Activated naive CD8-positive, alpha-beta T cell treated with anti-CD3 and anti-CD28 coated beads for 36 hours (primary cell): ENCODE measurements around the gene CD151. TPM values are rescaled to one million over a fixed set of nuclear protein-coding genes. Genes with fewer than 3 reads are reported as not detected.

Experiments
- total RNA-seq, 2 experiments: library from RNA; stranded (reverse); gene quantifications; one replicate each; pipeline ENCODE4 v1.2.3, GENCODE V29; 2021

Gene CD151
- total RNA-seq, 2 experiments from 2014 or later: 47.3 to 51.1 TPM

Other genes starting within 250 kb of the CD151 start
- 10 to 100 TPM; 60.6 to 61.2 TPM for gene IRF7, start 217.0 kb upstream of the CD151 start, total RNA-seq
- not detected for gene CDHR5, start 208.0 kb upstream of the CD151 start, total RNA-seq
- gene SCT, start 205.8 kb upstream of the CD151 start, total RNA-seq: not detected
- gene DRD4, start 195.7 kb upstream of the CD151 start, total RNA-seq: under 1 TPM; 0.26 to 0.37 TPM
- 10 to 100 TPM; 46.1 to 49.7 TPM for gene DEAF1, start 137.7 kb upstream of the CD151 start, total RNA-seq
- gene TMEM80, start 137.1 kb upstream of the CD151 start, total RNA-seq: 1 to 10 TPM; 7.6 to 9.2 TPM
- gene EPS8L2, start 126.7 kb upstream of the CD151 start, total RNA-seq: 10 to 100 TPM; 13.3 to 15.9 TPM
- 100 to 1,000 TPM; 231 to 243 TPM for gene TALDO1, start 85.5 kb upstream of the CD151 start, total RNA-seq
- gene GATD1, start 55.5 kb upstream of the CD151 start, total RNA-seq: 10 to 100 TPM; 47.7 to 51.9 TPM
- 1 to 10 TPM in 1 of 2 experiments, under 1 TPM in 1; 0.94 to 1.0 TPM for gene CEND1, start 42.9 kb upstream of the CD151 start, total RNA-seq
- gene SLC25A22, start 34.7 kb upstream of the CD151 start, total RNA-seq: 10 to 100 TPM; 54.4 to 56.5 TPM
- gene PIDD1, start 27.7 kb upstream of the CD151 start, total RNA-seq: 10 to 100 TPM; 29.4 to 30.5 TPM
- 1,000 to 10,000 TPM; 3,139 to 3,274 TPM for gene RPLP2, start 23.0 kb upstream of the CD151 start, total RNA-seq
- gene PNPLA2, start 14.0 kb upstream of the CD151 start, total RNA-seq: 10 to 100 TPM; 32.7 to 34.7 TPM
- 1 to 10 TPM in 1 of 2 experiments, under 1 TPM in 1; 0.76 to 1.1 TPM for gene CRACR2B, start 5.0 kb upstream of the CD151 start, total RNA-seq
- gene POLR2L, start 9.6 kb downstream of the CD151 start, total RNA-seq: 100 to 1,000 TPM; 121 to 134 TPM
- 10 to 100 TPM; 12.8 to 16.2 TPM for gene TSPAN4, start 9.9 kb downstream of the CD151 start, total RNA-seq
- 10 to 100 TPM; 73.1 to 81.6 TPM for gene CHID1, start 77.9 kb downstream of the CD151 start, total RNA-seq
- gene AP2A2, start 92.9 kb downstream of the CD151 start, total RNA-seq: 10 to 100 TPM; 26.3 to 30.3 TPM
- gene MUC6, start 203.8 kb downstream of the CD151 start, total RNA-seq: not detected
- not detected for gene MUC2, start 241.9 kb downstream of the CD151 start, total RNA-seq